ENCODE results near the gene HSBP1. TPM values are rescaled to one million over a fixed set of nuclear protein-coding genes. Genes with fewer than 3 reads are reported as not detected.

Gene HSBP1
- total RNA-seq, 1 experiment from 2014 or later, result 230 TPM

DNA sequence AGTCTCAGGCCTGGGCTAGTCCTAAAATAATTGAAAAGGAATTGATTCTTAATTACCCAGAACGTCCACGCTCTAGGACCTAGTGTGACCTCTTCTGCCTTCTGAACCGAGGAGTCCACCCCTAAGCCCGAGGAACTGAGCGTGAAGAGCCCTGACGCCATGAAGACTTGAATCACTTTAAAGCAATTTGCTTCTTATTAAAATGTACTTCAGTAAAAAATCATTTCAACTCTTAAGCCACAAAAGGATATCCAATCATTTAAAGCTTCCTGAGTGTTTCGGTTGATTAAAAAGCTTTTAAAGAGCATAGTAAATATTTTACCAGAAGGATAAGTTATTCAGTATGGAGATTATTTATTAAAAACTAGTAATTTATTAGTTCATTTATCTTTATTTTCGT lies 11.6 kb downstream of the HSBP1 start:
- no peak overlapping the region for H3K9ac ChIP-seq (ENCODE audit: extremely low read depth, insufficient read length, low read length)
- no peak overlapping the region for H2BK12ac ChIP-seq (ENCODE audit: insufficient read length, low read depth, low read length)
- H4K5ac ChIP-seq (ENCODE audit: insufficient read length, low read depth, low read length), result no peak overlapping the region
- H3K4me2 ChIP-seq (ENCODE audit: insufficient read depth, insufficient read length, low read length), result no peak overlapping the region
- H3T11ph ChIP-seq (ENCODE audit: low read length), result no peak overlapping the region
- no peak overlapping the region for H2AK5ac ChIP-seq (ENCODE audit: insufficient read length, low read length)
- H4K8ac ChIP-seq (replicated peaks; ENCODE audit: insufficient read length, low read depth, low read length), result no peak overlapping the region
- H3K4ac ChIP-seq (ENCODE audit: low read depth, low read length), result no peak overlapping the region
- H3K36me3 Mint-ChIP-seq (ENCODE audit: insufficient read depth in 1 of 3, low read depth in 3 of 3), result no peaks in the 10 kb centered on the region; a peak in 1 of 7 replicates
- H3K9me3 ChIP-seq (ENCODE audit: control insufficient read depth, low read depth, low read length), result no peaks in the 10 kb centered on the region
- H2BK5ac ChIP-seq (ENCODE audit: insufficient read length, low read length), result no peak overlapping the region
- H3K14ac ChIP-seq (ENCODE audit: insufficient read depth, low read length), result no peak overlapping the region
- H3K9me3 Mint-ChIP-seq, result no peaks in the 10 kb centered on the region
- H3K18ac ChIP-seq (ENCODE audit: insufficient read length, low read depth, low read length), result no peak overlapping the region
- H3K79me1 ChIP-seq (ENCODE audit: insufficient read depth, low read depth, low read length, poor library complexity, severe bottlenecking), result no peaks in the 10 kb centered on the region
- H2AFZ ChIP-seq (ENCODE audit: low read length), result no peak overlapping the region
- peaks cover 3% of the 10 kb centered on the region for H3K23me2 ChIP-seq (ENCODE audit: insufficient read length, low read depth, low read length, poor library complexity, severe bottlenecking)
- no peak overlapping the region for H3K4me3 Mint-ChIP-seq
- H2BK20ac ChIP-seq (ENCODE audit: low read depth, low read length, poor library complexity, severe bottlenecking), result no peak overlapping the region
- H3K56ac ChIP-seq (ENCODE audit: insufficient read length, low read depth, low read length), result no peak overlapping the region
- H2BK15ac ChIP-seq (ENCODE audit: low read depth, low read length), result no peak overlapping the region
- H2BK120ac ChIP-seq (ENCODE audit: low read depth, low read length, poor library complexity, severe bottlenecking), result no peak overlapping the region
- peaks cover 9 to 11% of the 10 kb centered on the region in 2 experiments for H3K4me1 Mint-ChIP-seq
- no peaks in the 10 kb centered on the region for H3K79me2 ChIP-seq (ENCODE audit: insufficient read depth, low read length)
- no peaks in the 10 kb centered on the region for H3K27me3 Mint-ChIP-seq (ENCODE audit: low read depth)
- H3K4me1 ChIP-seq (ENCODE audit: insufficient read depth, low read length), result peaks cover 3% of the 10 kb centered on the region; the same call in 1 of the 2 replicates
- no peak overlapping the region for H3K27ac Mint-ChIP-seq
- no peaks in the 10 kb centered on the region for H3K27me3 ChIP-seq (ENCODE audit: insufficient read depth, low read length)
- no CpG with 5 or more reads among the region's 8 CpGs for WGBS (ENCODE audit: extremely low coverage, insufficient read length, low lambda C conversion rate)
- DNase-seq, result no peak
- TF ChIP-seq, protein P1, sequence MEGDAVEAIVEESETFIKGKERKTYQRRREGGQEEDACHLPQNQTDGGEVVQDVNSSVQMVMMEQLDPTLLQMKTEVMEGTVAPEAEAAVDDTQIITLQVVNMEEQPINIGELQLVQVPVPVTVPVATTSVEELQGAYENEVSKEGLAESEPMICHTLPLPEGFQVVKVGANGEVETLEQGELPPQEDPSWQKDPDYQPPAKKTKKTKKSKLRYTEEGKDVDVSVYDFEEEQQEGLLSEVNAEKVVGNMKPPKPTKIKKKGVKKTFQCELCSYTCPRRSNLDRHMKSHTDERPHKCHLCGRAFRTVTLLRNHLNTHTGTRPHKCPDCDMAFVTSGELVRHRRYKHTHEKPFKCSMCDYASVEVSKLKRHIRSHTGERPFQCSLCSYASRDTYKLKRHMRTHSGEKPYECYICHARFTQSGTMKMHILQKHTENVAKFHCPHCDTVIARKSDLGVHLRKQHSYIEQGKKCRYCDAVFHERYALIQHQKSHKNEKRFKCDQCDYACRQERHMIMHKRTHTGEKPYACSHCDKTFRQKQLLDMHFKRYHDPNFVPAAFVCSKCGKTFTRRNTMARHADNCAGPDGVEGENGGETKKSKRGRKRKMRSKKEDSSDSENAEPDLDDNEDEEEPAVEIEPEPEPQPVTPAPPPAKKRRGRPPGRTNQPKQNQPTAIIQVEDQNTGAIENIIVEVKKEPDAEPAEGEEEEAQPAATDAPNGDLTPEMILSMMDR (conservative IDR thresholded peaks at IDR 0.05), result no peak
- H3K27ac ChIP-seq (ENCODE audit: insufficient read length, low read depth, low read length), result no peak overlapping the region
- no peak overlapping the region for H4K91ac ChIP-seq (ENCODE audit: insufficient read length, low read depth, low read length)
- no peak overlapping the region for H3K23ac ChIP-seq (ENCODE audit: insufficient read length, low read depth, low read length)
- no peaks in the 10 kb centered on the region for H4K20me1 ChIP-seq (ENCODE audit: control insufficient read depth, insufficient read depth, insufficient read length)
